ENCODE data around the gene SOX6. TPM values are rescaled to one million over a fixed set of nuclear protein-coding genes. Genes with fewer than 3 reads are reported as not detected.

Gene SOX6
- polyA plus RNA-seq, 3 donors, result not detected

DNA sequence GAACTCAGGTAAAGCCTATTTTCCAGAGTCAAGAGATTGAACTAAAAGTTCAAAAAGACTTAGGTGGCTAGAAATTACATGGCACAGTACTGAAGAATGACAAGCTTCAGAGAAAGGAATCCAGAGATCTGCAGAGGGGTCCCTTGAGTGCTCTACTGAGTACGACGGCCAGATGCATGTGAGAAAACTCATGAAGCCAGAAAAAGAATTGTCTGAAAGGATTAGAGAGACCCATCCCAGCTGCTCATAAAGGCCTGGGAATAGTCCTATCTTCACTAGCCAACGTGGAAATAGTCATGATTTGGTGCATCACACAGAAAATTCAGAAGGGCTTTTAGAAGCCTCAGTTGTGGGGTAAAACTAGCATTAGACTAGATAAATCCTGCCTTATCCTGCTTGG lies 91.3 kb downstream of the SOX6 start:
- 100% methylated on average over 2 of the region's 3 CpGs for WGBS (ENCODE audit: insufficient coverage)
- H3K4me1 Mint-ChIP-seq, result no peaks in the 10 kb centered on the region
- intact Hi-C loops (cut with micrococcal nuclease), result no loop called here

DNA sequence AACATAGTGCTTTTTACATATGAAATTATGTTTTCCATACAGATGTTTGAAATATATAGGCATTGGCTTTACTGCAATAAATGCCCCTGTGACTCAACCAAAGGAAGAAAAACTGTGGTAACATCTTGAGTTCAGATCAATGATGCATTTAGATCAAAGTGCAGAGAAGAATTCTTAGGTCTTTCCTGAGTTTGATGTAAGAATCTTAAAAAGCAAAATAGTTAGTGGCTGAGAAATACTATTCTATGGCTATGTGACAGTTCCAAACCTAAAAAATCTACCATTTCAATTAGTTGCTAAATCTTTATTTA lies 93.7 kb downstream of the SOX6 start:
- Histone ChIP-seq H3K36me3 (replicated peaks in 1 of 2; ENCODE audit: control insufficient read depth in 1 of 2, insufficient read depth in 2 of 2, low read length in 2 of 2) (no peaks in the 10 kb centered on the region), H3K27ac (ENCODE audit: low read depth in 1 of 2, low read length in 2 of 2) (no peak overlapping the region), H4K20me1 (ENCODE audit: insufficient read depth, low read length) (no peaks in the 10 kb centered on the region), H3K4me2 (replicated peaks; ENCODE audit: extremely low read depth, low read length, poor library complexity, severe bottlenecking) (no peak overlapping the region), H3K4me3 (replicated peaks in 1 of 3; ENCODE audit: low read depth in 2 of 3, low read length in 3 of 3) (no peak overlapping the region), H3K9me3 (replicated peaks in 1 of 2; ENCODE audit: control insufficient read depth in 1 of 2, insufficient read depth in 1 of 2, low read length in 2 of 2) (no peaks in the 10 kb centered on the region), H3K4me1 (ENCODE audit: control insufficient read depth in 1 of 2, insufficient read depth in 2 of 2, low read length in 2 of 2) (no peaks in the 10 kb centered on the region), H3K27me3 (ENCODE audit: control insufficient read depth in 2 of 2, insufficient read depth in 2 of 2, low read length in 2 of 2) (no peaks in the 10 kb centered on the region), H3K9ac (ENCODE audit: insufficient read depth, low read length, poor library complexity, severe bottlenecking) (no peak overlapping the region), H3K79me2 (ENCODE audit: insufficient read depth, low read length) (no peaks in the 10 kb centered on the region), H2AFZ (ENCODE audit: insufficient read depth, low read depth, low read length, poor library complexity, severe bottlenecking) (no peak overlapping the region)
- intact Hi-C loops (cut with micrococcal nuclease), result no loop called here
- Mint-ChIP-seq H3K27ac (no peak overlapping the region), H3K4me1 (no peaks in the 10 kb centered on the region), H3K4me3 (no peak overlapping the region), H3K36me3 (no peaks in the 10 kb centered on the region), H3K9me3 (peaks cover 0 to 7% (median 0%) of the 10 kb centered on the region in 7 donors), H3K27me3 (ENCODE audit: low read depth in 3 of 3) (peaks cover 0 to 2% (median 1%) of the 10 kb centered on the region in 3 donors)
- TF ChIP-seq, protein P1, sequence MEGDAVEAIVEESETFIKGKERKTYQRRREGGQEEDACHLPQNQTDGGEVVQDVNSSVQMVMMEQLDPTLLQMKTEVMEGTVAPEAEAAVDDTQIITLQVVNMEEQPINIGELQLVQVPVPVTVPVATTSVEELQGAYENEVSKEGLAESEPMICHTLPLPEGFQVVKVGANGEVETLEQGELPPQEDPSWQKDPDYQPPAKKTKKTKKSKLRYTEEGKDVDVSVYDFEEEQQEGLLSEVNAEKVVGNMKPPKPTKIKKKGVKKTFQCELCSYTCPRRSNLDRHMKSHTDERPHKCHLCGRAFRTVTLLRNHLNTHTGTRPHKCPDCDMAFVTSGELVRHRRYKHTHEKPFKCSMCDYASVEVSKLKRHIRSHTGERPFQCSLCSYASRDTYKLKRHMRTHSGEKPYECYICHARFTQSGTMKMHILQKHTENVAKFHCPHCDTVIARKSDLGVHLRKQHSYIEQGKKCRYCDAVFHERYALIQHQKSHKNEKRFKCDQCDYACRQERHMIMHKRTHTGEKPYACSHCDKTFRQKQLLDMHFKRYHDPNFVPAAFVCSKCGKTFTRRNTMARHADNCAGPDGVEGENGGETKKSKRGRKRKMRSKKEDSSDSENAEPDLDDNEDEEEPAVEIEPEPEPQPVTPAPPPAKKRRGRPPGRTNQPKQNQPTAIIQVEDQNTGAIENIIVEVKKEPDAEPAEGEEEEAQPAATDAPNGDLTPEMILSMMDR (IDR thresholded peaks at IDR 0.05), result no peak
- no peak for DNase-seq

More for the DNA sequence above, 91.3 kb downstream of the SOX6 start:
- Mint-ChIP-seq H3K4me3 (no peak overlapping the region), H3K27ac (no peak overlapping the region), H3K36me3 (no peaks in the 10 kb centered on the region), H3K9me3 (peaks cover 0 to 7% (median 1%) of the 10 kb centered on the region in 7 donors), H3K27me3 (ENCODE audit: low read depth in 3 of 3) (peaks cover 0 to 2% (median 1%) of the 10 kb centered on the region in 3 donors)
- TF ChIP-seq, protein P1 (IDR thresholded peaks at IDR 0.05), result no peak
- no peaks in the 10 kb centered on the region for H3K36me3 ChIP-seq (replicated peaks in 1 of 2; ENCODE audit: control insufficient read depth in 1 of 2, insufficient read depth in 2 of 2, low read length in 2 of 2)
- H3K4me3 ChIP-seq (replicated peaks in 1 of 3; ENCODE audit: low read depth in 2 of 3, low read length in 3 of 3), result no peak overlapping the region
- no peak overlapping the region for H3K9ac ChIP-seq (ENCODE audit: insufficient read depth, low read length, poor library complexity, severe bottlenecking)
- H3K4me2 ChIP-seq (replicated peaks; ENCODE audit: extremely low read depth, low read length, poor library complexity, severe bottlenecking), result no peak overlapping the region
- H3K9me3 ChIP-seq (replicated peaks in 1 of 2; ENCODE audit: control insufficient read depth in 1 of 2, insufficient read depth in 1 of 2, low read length in 2 of 2), result no peaks in the 10 kb centered on the region
- H4K20me1 ChIP-seq (ENCODE audit: insufficient read depth, low read length), result no peaks in the 10 kb centered on the region
- no peaks in the 10 kb centered on the region for H3K79me2 ChIP-seq (ENCODE audit: insufficient read depth, low read length)
- no peak overlapping the region for H3K27ac ChIP-seq (ENCODE audit: low read depth in 1 of 2, low read length in 2 of 2)
- DNase-seq, result no peak
- H3K4me1 ChIP-seq (ENCODE audit: control insufficient read depth in 1 of 2, insufficient read depth in 2 of 2, low read length in 2 of 2), result no peaks in the 10 kb centered on the region
- no peak overlapping the region for H2AFZ ChIP-seq (ENCODE audit: insufficient read depth, low read depth, low read length, poor library complexity, severe bottlenecking)
- H3K27me3 ChIP-seq (ENCODE audit: control insufficient read depth in 2 of 2, insufficient read depth in 2 of 2, low read length in 2 of 2), result no peaks in the 10 kb centered on the region
